HEK293 (cell line): Measurements from ENCODE around the gene VCAM1.

Source experiments
- HOXA7 ChIP-seq: sonication (generic); formaldehyde crosslinking; IDR thresholded peaks from 2 replicates; pipeline ENCODE4 v1.8.1; 2022; ENCODE audit warnings: missing genetic modification reagents, borderline replicate concordance
- ZNF274 ChIP-seq, 2 experiments: fragments of 200-500 bp in 1 of 2; fragments of 450-650 bp in 1 of 2; sonication (Bioruptor generic) in 1 of 2; formaldehyde crosslinking in 1 of 2; IDR thresholded peaks; 2 replicates each; pipeline versions ENCODE4 v1.5.1 to v1.6.1; 2014 to 2016; ENCODE audit warnings: borderline replicate concordance in 1 of 2, inconsistent platforms in 1 of 2, low read length in 1 of 2, missing biosample characterization in 1 of 2, missing genetic modification characterization in 1 of 2
- ZNF423 ChIP-seq: fragments of 450-650 bp; formaldehyde crosslinking; IDR thresholded peaks from 2 replicates; pipeline ENCODE4 v1.5.1; 2016; ENCODE audit warnings: missing biosample characterization, missing genetic modification characterization
- ZSCAN18 ChIP-seq: fragments of 450-650 bp; formaldehyde crosslinking; IDR thresholded peaks from 2 replicates; pipeline ENCODE4 v1.5.1; 2016; ENCODE audit warnings: missing biosample characterization, missing genetic modification characterization
- TF ChIP-seq, protein P1 (sequence below): fragments of 450-650 bp; formaldehyde crosslinking; IDR thresholded peaks from 2 replicates; pipeline ENCODE4 v1.5.1; 2016; ENCODE audit warnings: missing biosample characterization, missing genetic modification characterization
- TF ChIP-seq, protein P2 (sequence below): IDR thresholded peaks from 2 replicates; pipeline ENCODE4 v1.6.1; 2011; ENCODE audit warnings: mild to moderate bottlenecking, low read depth, low read length, borderline replicate concordance
- TF ChIP-seq, protein P3 (sequence below): fragments of 450-650 bp; formaldehyde crosslinking; IDR thresholded peaks from 2 replicates; pipeline ENCODE4 v1.5.1; 2016; ENCODE audit warnings: missing biosample characterization, missing genetic modification characterization, low read depth
- TF ChIP-seq, protein P4 (sequence below): fragments of 450-650 bp; formaldehyde crosslinking; IDR thresholded peaks from 2 replicates; pipeline ENCODE4 v1.5.1; 2016; ENCODE audit warnings: missing biosample characterization, missing genetic modification characterization
- TF ChIP-seq, protein P5 (sequence below): fragments of 450-650 bp; formaldehyde crosslinking; IDR thresholded peaks from 2 replicates; pipeline ENCODE4 v1.5.1; 2017; ENCODE audit warnings: missing biosample characterization, missing genetic modification characterization

DNA sequence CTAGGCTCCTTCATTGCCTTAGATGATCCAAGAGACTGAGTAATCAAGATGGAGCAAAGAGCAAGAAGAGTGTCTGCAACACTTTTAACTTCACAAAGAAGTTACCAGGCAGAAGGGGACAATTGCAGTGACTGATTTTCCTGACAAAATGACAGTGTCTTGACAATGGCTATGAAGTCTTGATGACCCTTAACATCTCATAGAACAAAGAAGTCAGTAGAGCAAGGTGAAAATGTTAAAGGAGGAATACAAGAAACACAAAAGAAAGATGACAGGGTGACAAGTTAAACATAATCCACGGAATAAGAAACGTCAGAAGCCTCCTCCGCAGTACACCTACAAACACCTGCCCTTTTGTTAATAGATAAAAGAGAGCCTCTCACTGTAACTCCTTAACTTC lies 15.1 kb upstream of the VCAM1 start:
- TF ChIP-seq, protein P1, sequence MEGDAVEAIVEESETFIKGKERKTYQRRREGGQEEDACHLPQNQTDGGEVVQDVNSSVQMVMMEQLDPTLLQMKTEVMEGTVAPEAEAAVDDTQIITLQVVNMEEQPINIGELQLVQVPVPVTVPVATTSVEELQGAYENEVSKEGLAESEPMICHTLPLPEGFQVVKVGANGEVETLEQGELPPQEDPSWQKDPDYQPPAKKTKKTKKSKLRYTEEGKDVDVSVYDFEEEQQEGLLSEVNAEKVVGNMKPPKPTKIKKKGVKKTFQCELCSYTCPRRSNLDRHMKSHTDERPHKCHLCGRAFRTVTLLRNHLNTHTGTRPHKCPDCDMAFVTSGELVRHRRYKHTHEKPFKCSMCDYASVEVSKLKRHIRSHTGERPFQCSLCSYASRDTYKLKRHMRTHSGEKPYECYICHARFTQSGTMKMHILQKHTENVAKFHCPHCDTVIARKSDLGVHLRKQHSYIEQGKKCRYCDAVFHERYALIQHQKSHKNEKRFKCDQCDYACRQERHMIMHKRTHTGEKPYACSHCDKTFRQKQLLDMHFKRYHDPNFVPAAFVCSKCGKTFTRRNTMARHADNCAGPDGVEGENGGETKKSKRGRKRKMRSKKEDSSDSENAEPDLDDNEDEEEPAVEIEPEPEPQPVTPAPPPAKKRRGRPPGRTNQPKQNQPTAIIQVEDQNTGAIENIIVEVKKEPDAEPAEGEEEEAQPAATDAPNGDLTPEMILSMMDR (tag by site-specific recombination): no peak
- TF ChIP-seq ZSCAN18 (tag by site-specific recombination) (no peak), HOXA7 (CRISPR knock-in tag) (no peak), ZNF423 (tag by site-specific recombination) (no peak), ZNF274 (IDR thresholded peaks at IDR 0.05; ENCODE audit: low read length) (no peak), ZNF274 (tag by site-specific recombination; IDR thresholded peaks at IDR 0.05; ENCODE audit: borderline replicate concordance) (no peak)
- TF ChIP-seq, protein P2, sequence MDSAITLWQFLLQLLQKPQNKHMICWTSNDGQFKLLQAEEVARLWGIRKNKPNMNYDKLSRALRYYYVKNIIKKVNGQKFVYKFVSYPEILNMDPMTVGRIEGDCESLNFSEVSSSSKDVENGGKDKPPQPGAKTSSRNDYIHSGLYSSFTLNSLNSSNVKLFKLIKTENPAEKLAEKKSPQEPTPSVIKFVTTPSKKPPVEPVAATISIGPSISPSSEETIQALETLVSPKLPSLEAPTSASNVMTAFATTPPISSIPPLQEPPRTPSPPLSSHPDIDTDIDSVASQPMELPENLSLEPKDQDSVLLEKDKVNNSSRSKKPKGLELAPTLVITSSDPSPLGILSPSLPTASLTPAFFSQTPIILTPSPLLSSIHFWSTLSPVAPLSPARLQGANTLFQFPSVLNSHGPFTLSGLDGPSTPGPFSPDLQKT: no peak
- TF ChIP-seq, protein P3, sequence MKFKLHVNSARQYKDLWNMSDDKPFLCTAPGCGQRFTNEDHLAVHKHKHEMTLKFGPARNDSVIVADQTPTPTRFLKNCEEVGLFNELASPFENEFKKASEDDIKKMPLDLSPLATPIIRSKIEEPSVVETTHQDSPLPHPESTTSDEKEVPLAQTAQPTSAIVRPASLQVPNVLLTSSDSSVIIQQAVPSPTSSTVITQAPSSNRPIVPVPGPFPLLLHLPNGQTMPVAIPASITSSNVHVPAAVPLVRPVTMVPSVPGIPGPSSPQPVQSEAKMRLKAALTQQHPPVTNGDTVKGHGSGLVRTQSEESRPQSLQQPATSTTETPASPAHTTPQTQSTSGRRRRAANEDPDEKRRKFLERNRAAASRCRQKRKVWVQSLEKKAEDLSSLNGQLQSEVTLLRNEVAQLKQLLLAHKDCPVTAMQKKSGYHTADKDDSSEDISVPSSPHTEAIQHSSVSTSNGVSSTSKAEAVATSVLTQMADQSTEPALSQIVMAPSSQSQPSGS (tag by site-specific recombination): no peak
- TF ChIP-seq, protein P4, sequence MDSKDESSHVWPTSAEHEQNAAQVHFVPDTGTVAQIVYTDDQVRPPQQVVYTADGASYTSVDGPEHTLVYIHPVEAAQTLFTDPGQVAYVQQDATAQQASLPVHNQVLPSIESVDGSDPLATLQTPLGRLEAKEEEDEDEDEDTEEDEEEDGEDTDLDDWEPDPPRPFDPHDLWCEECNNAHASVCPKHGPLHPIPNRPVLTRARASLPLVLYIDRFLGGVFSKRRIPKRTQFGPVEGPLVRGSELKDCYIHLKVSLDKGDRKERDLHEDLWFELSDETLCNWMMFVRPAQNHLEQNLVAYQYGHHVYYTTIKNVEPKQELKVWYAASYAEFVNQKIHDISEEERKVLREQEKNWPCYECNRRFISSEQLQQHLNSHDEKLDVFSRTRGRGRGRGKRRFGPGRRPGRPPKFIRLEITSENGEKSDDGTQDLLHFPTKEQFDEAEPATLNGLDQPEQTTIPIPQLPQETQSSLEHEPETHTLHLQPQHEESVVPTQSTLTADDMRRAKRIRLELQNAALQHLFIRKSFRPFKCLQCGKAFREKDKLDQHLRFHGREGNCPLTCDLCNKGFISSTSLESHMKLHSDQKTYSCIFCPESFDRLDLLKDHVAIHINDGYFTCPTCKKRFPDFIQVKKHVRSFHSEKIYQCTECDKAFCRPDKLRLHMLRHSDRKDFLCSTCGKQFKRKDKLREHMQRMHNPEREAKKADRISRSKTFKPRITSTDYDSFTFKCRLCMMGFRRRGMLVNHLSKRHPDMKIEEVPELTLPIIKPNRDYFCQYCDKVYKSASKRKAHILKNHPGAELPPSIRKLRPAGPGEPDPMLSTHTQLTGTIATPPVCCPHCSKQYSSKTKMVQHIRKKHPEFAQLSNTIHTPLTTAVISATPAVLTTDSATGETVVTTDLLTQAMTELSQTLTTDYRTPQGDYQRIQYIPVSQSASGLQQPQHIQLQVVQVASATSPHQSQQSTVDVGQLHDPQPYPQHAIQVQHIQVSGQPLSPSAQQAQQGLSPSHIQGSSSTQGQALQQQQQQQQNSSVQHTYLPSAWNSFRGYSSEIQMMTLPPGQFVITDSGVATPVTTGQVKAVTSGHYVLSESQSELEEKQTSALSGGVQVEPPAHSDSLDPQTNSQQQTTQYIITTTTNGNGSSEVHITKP (tag by site-specific recombination): no peak
- TF ChIP-seq, protein P5, sequence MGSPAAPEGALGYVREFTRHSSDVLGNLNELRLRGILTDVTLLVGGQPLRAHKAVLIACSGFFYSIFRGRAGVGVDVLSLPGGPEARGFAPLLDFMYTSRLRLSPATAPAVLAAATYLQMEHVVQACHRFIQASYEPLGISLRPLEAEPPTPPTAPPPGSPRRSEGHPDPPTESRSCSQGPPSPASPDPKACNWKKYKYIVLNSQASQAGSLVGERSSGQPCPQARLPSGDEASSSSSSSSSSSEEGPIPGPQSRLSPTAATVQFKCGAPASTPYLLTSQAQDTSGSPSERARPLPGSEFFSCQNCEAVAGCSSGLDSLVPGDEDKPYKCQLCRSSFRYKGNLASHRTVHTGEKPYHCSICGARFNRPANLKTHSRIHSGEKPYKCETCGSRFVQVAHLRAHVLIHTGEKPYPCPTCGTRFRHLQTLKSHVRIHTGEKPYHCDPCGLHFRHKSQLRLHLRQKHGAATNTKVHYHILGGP (tag by site-specific recombination): no peak
